Testis (tissue), 3 donors: ENCODE data around the gene SEPTIN5. TPM values are rescaled to one million over a fixed set of nuclear protein-coding genes. Genes with fewer than 3 reads are reported as not detected.

Experiments
- DNase-seq: peaks from one replicate; pipeline ENCODE4 v3.0.0-alpha.2; 2019
- H3K27ac ChIP-seq, 2 donors: fragments of 200-600 bp; sonication (generic); one replicate each; pipeline ENCODE4 v1.5.1; 2019
- H3K27me3 ChIP-seq: fragments of 200-600 bp; sonication (generic); one replicate; pipeline ENCODE4 v1.5.1; 2019
- H3K36me3 ChIP-seq: fragments of 200-600 bp; sonication (generic); one replicate; pipeline ENCODE4 v1.5.1; 2017; ENCODE audit warnings: low read depth; ENCODE audit errors: missing control alignments
- H3K4me1 ChIP-seq: fragments of 200-600 bp; sonication (generic); one replicate; pipeline ENCODE4 v1.5.1; 2019
- H3K4me3 ChIP-seq, 2 donors: fragments of 200-600 bp; sonication (generic); one replicate each; pipeline ENCODE4 v1.5.1; 2017 to 2019
- H3K9me3 ChIP-seq: fragments of 200-600 bp; sonication (generic); one replicate; pipeline ENCODE4 v1.5.1; 2017
- CTCF ChIP-seq, 3 experiments: fragments of 450-650 bp in 2 of 3; fragments of 200-600 bp in 1 of 3; sonication (generic) in 1 of 3; IDR thresholded peaks; one replicate each; pipeline ENCODE4 v1.5.1; 2016 to 2019; ENCODE audit warnings: antibody characterized with exemption in 3 of 3, mild to moderate bottlenecking in 2 of 3, moderate library complexity in 1 of 3
- POLR2A ChIP-seq: fragments of 450-650 bp; IDR thresholded peaks from one replicate; pipeline ENCODE4 v1.6.1; 2017; ENCODE audit warnings: antibody characterized with exemption, mild to moderate bottlenecking, moderate library complexity
- WGBS, 2 donors: methylation state at CpG; one replicate each; pipeline ENCODE4 v1.1.5; 2018; 5-methylcytosine and 5-hydroxymethylcytosine counted together
- intact Hi-C: fragments of 100-400 bp; cut with DNase I; formaldehyde crosslinking; loops from one replicate; pipeline ENCODE4 v1.15.1; 2023; ENCODE audit warnings: low total_unique reads
- polyA plus RNA-seq: library from polyadenylated mRNA; stranded (reverse); fragments of 350-450 nt; fragmentation: Illumina TruSeq; extraction: RNeasy Lipid Tissue Mini Kit (QIAGEN cat#74804); gene quantifications from one replicate; pipeline ENCODE4 v1.2.3, GENCODE V29; 2014; ENCODE audit warnings: low read depth, low replicate concordance; ENCODE audit not compliant: insufficient read depth
- total RNA-seq, 2 donors: library from RNA; depleted of rRNA; stranded (reverse); fragments of >200 nt; gene quantifications; one replicate each; pipeline ENCODE4 v1.2.3, GENCODE V29; 2016

The SEPTIN5 gene
- total and polyA plus RNA-seq, 3 donors from 2014 or later = 33.9 to 89.3 (median 68.9) TPM

GRCh38 chr22:19766511-19767426 lies 52.5 kb downstream of the SEPTIN5 start:
- no peak for TF ChIP-seq CTCF (IDR thresholded peaks at IDR 0.05)
- TF ChIP-seq POLR2A = no peak
- Histone ChIP-seq H3K9me3 (no peaks in the 10 kb centered on the region), H3K4me1 (peaks cover 8% of the 10 kb centered on the region), H3K4me3 (peak overlapping the region; percentile 36 to 47), H3K36me3 (no peaks in the 10 kb centered on the region), H3K27me3 (no peaks in the 10 kb centered on the region), H3K27ac (no peak overlapping the region)
- DNase-seq = peak; percentile 36
- WGBS, 2 donors = 2% methylated on average over 19 to 86 of the region's 103 CpGs
- intact Hi-C loops = no loop called here

- TF ChIP-seq POLR2A (no peak), CTCF (IDR thresholded peaks at IDR 0.05) (no peak)
- Histone ChIP-seq H3K27ac (no peak overlapping the region), H3K4me1 (peaks cover 8% of the 10 kb centered on the region), H3K36me3 (no peaks in the 10 kb centered on the region), H3K9me3 (no peaks in the 10 kb centered on the region), H3K4me3 (peak overlapping the region in 1 of 2 donors; percentile 47), H3K27me3 (no peaks in the 10 kb centered on the region)
- intact Hi-C loops = no loop called here
- 17 to 23% methylated on average over 17 to 35 of the region's 35 CpGs for WGBS, 2 donors
- DNase-seq = no peak
Observed at GRCh38 chr22:19767427-19768341, 53.4 kb downstream of the SEPTIN5 start.

- Histone ChIP-seq H3K27me3 (no peaks in the 10 kb centered on the region), H3K4me1 (peaks cover 8% of the 10 kb centered on the region), H3K9me3 (no peaks in the 10 kb centered on the region), H3K27ac (no peak overlapping the region), H3K36me3 (no peaks in the 10 kb centered on the region), H3K4me3 (no peak overlapping the region)
- TF ChIP-seq CTCF (IDR thresholded peaks at IDR 0.05) (no peak), POLR2A (no peak)
- intact Hi-C loops = no loop called here
- WGBS, 2 donors = 91 to 97% methylated on average over 9 to 12 of the region's 12 CpGs
- DNase-seq = no peak
Observed at GRCh38 chr22:19769393-19769715, 55.1 kb downstream of the SEPTIN5 start.

GRCh38 chr22:19770349-19771220 lies 56.3 kb downstream of the SEPTIN5 start:
- no peak for DNase-seq
- Histone ChIP-seq H3K9me3 (no peaks in the 10 kb centered on the region), H3K27ac (no peak overlapping the region), H3K27me3 (no peaks in the 10 kb centered on the region), H3K36me3 (no peaks in the 10 kb centered on the region), H3K4me3 (no peak overlapping the region), H3K4me1 (peaks cover 8% of the 10 kb centered on the region)
- no peak for TF ChIP-seq POLR2A
- no peak for TF ChIP-seq CTCF (IDR thresholded peaks at IDR 0.05)
- 79 to 89% methylated on average over 14 to 25 of the region's 25 CpGs for WGBS, 2 donors
- intact Hi-C loops = no loop called here
